Prostate gland (tissue), 2 donors: Measurements from ENCODE around the gene PTPN2. TPM values are rescaled to one million over a fixed set of nuclear protein-coding genes. Genes with fewer than 3 reads are reported as not detected.

Experiments used
- DNase-seq: peaks from one replicate; pipeline ENCODE4 v3.0.0-alpha.2; 2019; ENCODE audit warnings: low spot score
- H3K27ac ChIP-seq, 2 donors: fragments of 200-600 bp; sonication (generic); 2 replicates each; pipeline ENCODE4 v1.5.1; 2017 to 2019
- H3K27me3 ChIP-seq: fragments of 200-600 bp; sonication (generic); replicated peaks from 2 replicates; pipeline ENCODE4 v1.5.1; 2019; ENCODE audit not compliant: insufficient read depth
- H3K36me3 ChIP-seq, 2 donors: fragments of 200-600 bp; sonication (generic); 1 replicate in 1 of 2; 2 replicates in 1 of 2; pipeline versions ENCODE4 v1.5.1 to v1.8.1; 2017 to 2019
- H3K4me1 ChIP-seq: fragments of 200-600 bp; sonication (generic); replicated peaks from 2 replicates; pipeline ENCODE4 v1.5.1; 2019
- H3K4me3 ChIP-seq, 2 donors: fragments of 200-600 bp; sonication (generic); 2 replicates each; pipeline ENCODE4 v1.5.1; 2017 to 2019
- H3K9me3 ChIP-seq: fragments of 200-600 bp; sonication (generic); 2 replicates; pipeline ENCODE4 v1.5.1; 2017
- POLR2A ChIP-seq: fragments of 450-650 bp; IDR thresholded peaks from one replicate; pipeline ENCODE4 v1.6.1; 2016; ENCODE audit warnings: antibody characterized with exemption, mild to moderate bottlenecking
- POLR2AphosphoS5 ChIP-seq: sonication (generic); formaldehyde crosslinking; IDR thresholded peaks from one replicate; pipeline ENCODE4 v1.6.1; 2017; ENCODE audit warnings: antibody characterized with exemption
- WGBS: methylation state at CpG from one replicate; pipeline ENCODE4 v1.1.5; 2018; 5-methylcytosine and 5-hydroxymethylcytosine counted together
- intact Hi-C: fragments of 100-400 bp; cut with DNase I; formaldehyde crosslinking; loops from one replicate; pipeline ENCODE4 v1.14.2; 2022
- total RNA-seq, 2 donors: library from RNA; depleted of rRNA; stranded (reverse); fragments of >200 nt; gene quantifications; one replicate each; pipeline ENCODE4 v1.1.0, GENCODE V29; 2016
- TF ChIP-seq, protein P1 (sequence below), 4 experiments: fragments of 200-600 bp in 2 of 4; fragments of 450-650 bp in 2 of 4; sonication (generic) in 2 of 4; IDR thresholded peaks; 1 replicate in 3 of 4; 2 replicates in 1 of 4; pipeline ENCODE4 v1.5.1; 2016 to 2019; ENCODE audit warnings: antibody characterized with exemption in 4 of 4, mild to moderate bottlenecking in 2 of 4, moderate library complexity in 2 of 4

The PTPN2 gene
- total RNA-seq, 2 donors from 2014 or later: 25.0 to 34.0 TPM

DNA sequence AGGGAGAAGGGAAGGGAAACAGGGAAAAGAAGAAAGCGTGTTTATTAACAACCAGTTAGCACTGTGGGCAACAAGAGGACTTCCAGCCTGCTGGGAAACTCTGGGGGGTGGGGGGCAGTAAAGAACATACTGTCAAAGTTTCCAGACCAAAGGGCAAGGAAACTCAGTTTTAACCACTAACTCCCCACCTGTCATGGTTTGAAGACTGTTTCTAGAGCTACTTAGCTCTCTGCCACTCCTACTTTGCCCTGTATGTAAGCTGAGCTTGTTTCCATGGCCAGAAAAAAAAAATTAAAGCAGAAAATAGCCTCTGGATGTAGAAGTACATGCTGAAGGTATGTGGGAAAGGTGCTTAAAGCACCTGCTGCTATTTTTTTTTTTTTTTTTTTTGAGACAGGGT lies 11.0 kb upstream of the PTPN2 start:
- no peaks in the 10 kb centered on the region for H3K27me3 ChIP-seq
- no peaks in the 10 kb centered on the region for H3K9me3 ChIP-seq
- no peak for DNase-seq
- H3K4me3 ChIP-seq: no peak overlapping the region
- intact Hi-C loops: loop anchor here (10.0 kb wide), 1 partner anchor 150 kb away; no protein-coding TSS in a partner anchor
- no peaks in the 10 kb centered on the region for H3K36me3 ChIP-seq
- TF ChIP-seq POLR2AphosphoS5 (no peak), POLR2A (no peak)
- TF ChIP-seq, protein P1, sequence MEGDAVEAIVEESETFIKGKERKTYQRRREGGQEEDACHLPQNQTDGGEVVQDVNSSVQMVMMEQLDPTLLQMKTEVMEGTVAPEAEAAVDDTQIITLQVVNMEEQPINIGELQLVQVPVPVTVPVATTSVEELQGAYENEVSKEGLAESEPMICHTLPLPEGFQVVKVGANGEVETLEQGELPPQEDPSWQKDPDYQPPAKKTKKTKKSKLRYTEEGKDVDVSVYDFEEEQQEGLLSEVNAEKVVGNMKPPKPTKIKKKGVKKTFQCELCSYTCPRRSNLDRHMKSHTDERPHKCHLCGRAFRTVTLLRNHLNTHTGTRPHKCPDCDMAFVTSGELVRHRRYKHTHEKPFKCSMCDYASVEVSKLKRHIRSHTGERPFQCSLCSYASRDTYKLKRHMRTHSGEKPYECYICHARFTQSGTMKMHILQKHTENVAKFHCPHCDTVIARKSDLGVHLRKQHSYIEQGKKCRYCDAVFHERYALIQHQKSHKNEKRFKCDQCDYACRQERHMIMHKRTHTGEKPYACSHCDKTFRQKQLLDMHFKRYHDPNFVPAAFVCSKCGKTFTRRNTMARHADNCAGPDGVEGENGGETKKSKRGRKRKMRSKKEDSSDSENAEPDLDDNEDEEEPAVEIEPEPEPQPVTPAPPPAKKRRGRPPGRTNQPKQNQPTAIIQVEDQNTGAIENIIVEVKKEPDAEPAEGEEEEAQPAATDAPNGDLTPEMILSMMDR (IDR thresholded peaks at IDR 0.05): no peak
- H3K4me1 ChIP-seq: no peaks in the 10 kb centered on the region
- H3K27ac ChIP-seq: no peak overlapping the region
- WGBS: 95% methylated on average over 1 of the region's 1 CpG

DNA sequence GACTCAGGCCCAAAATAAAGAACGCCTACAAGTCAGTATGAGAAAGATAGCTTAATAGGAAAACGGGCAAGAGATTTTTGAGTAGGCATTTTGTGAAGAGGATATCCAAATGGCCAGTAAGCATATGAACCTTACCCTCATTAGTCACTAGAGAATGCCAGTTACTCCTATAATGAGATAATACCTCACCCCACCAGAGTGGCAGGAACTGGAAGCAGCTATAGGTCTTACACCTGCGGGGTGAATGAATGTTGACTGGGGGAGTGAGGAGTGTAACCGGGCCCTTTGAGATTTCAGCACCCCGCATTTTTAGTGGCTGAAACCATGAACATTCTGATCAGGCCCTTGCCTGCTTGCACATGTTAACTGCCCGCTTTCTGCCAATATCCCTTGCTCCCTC lies 7.5 kb upstream of the PTPN2 start:
- no peak overlapping the region for H3K27ac ChIP-seq
- no peaks in the 10 kb centered on the region for H3K9me3 ChIP-seq
- H3K27me3 ChIP-seq: no peaks in the 10 kb centered on the region
- no peak for DNase-seq
- no peak overlapping the region for H3K4me3 ChIP-seq
- no peaks in the 10 kb centered on the region for H3K36me3 ChIP-seq
- no peaks in the 10 kb centered on the region for H3K4me1 ChIP-seq
- 89% methylated on average over 6 of the region's 6 CpGs for WGBS
- no peak for TF ChIP-seq POLR2AphosphoS5
- TF ChIP-seq, protein P1 (IDR thresholded peaks at IDR 0.05): no peak
- TF ChIP-seq POLR2A: no peak
- intact Hi-C loops: loop anchor here (10.0 kb wide), 1 partner anchor 147 kb away; no protein-coding TSS in a partner anchor

DNA sequence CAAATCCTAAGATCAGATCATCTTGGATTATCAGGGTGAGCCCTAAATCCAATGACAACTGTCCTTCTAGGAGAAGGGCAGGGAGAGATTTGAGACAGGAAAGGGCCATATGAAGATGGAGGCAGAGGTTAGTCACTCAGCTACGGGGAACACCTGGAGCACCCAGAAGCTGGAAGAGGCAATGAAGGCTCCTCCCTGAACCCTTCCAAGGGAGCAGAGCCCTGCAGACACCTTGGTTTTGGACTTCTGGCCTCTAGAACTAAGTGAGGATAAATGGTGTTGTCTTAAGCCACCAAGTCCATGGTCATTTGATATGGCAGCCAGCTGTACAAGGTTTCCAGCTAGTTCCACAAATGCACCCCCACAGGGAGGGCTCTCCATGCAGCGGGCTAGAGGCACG lies 6.9 kb upstream of the PTPN2 start:
- Histone ChIP-seq H3K4me3 (no peak overlapping the region), H3K27me3 (no peaks in the 10 kb centered on the region), H3K9me3 (no peaks in the 10 kb centered on the region), H3K4me1 (no peaks in the 10 kb centered on the region), H3K27ac (no peak overlapping the region), H3K36me3 (no peaks in the 10 kb centered on the region)
- no peak for TF ChIP-seq POLR2A
- no peak for TF ChIP-seq POLR2AphosphoS5
- TF ChIP-seq, protein P1 (IDR thresholded peaks at IDR 0.05): no peak
- WGBS: 91% methylated on average over 3 of the region's 3 CpGs
- no peak for DNase-seq
- intact Hi-C loops: loop anchor here (10.0 kb wide), 1 partner anchor 146 kb away; no protein-coding TSS in a partner anchor

DNA sequence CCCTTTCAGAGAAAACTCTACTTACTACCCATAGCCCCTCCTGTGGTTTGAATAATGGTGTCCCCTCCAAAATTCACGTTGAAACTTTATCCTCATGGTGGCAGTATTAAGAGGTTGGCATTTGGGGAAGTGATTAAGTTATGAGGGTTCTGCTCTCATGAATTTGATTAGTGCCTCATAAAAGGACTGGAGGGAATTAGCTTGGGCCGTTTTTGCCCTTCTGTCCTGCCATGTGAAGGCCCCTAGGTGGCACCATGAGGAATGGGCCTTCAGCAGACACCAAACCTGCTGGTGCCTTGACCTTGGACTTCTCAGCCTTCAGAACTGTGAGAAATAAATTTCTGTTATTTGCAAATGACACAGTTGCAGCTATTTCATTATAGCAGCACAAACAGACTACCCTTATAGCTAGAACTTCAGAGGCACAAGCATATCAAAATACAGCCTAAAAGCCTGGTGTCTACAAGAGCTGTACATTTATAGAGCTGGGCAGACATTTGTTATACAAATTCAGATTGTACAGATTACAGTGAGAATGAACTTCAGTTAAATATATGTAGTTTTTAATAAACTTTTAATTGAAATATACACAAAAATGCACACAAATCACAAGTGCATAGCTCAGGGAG lies 2.6 kb upstream of the PTPN2 start:
- Histone ChIP-seq H3K4me1 (no peaks in the 10 kb centered on the region), H3K36me3 (no peaks in the 10 kb centered on the region), H3K4me3 (no peak overlapping the region), H3K27ac (no peak overlapping the region), H3K27me3 (no peaks in the 10 kb centered on the region), H3K9me3 (no peaks in the 10 kb centered on the region)
- no peak for TF ChIP-seq POLR2A
- TF ChIP-seq POLR2AphosphoS5: no peak
- TF ChIP-seq, protein P1 (IDR thresholded peaks at IDR 0.05): no peak
- 19% methylated on average over 2 of the region's 2 CpGs for WGBS
- DNase-seq: no peak
- intact Hi-C loops: loop anchor here (10.0 kb wide), 1 partner anchor 612 kb away; no protein-coding TSS in a partner anchor

DNA sequence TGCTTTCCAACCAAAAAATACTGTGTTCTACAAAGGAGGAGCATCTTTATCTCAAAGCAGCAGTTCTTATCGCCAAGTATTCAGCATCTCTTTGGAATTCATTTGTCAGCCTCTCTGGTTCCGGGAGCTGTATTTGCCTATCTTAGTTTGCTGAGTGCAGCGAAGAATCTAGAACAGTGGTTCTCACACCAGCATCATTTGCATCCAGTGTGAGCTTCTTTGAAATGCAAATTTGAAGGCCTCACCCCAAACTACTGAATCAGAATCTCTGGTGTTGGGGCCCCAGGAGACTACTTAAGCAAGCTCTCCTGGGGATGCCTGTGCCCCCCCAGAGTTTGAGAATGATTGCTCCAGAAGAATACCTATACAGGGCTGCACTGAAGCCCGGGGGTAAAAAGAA lies 1.5 kb upstream of the PTPN2 start:
- H3K4me1 ChIP-seq: no peaks in the 10 kb centered on the region
- no peak overlapping the region for H3K27ac ChIP-seq
- no peak for DNase-seq
- no peaks in the 10 kb centered on the region for H3K9me3 ChIP-seq
- no peak overlapping the region for H3K4me3 ChIP-seq
- no peaks in the 10 kb centered on the region for H3K27me3 ChIP-seq
- intact Hi-C loops: loop anchor here (2.0 to 10.0 kb wide), 2 partner anchors 105 to 611 kb away; partner anchors contain the start of gene CEP192
- 73% methylated on average over 4 of the region's 4 CpGs for WGBS
- TF ChIP-seq POLR2AphosphoS5 (no peak), POLR2A (no peak)
- TF ChIP-seq, protein P1 (IDR thresholded peaks at IDR 0.05): no peak
- no peaks in the 10 kb centered on the region for H3K36me3 ChIP-seq
